Suprapubic skin (tissue), 4 donors: ENCODE measurements around the gene ZNF300.

Experiments used
- CTCF ChIP-seq, 2 donors: fragments of 200-600 bp in 1 of 2; fragments of 450-650 bp in 1 of 2; sonication (generic) in 1 of 2; IDR thresholded peaks; one replicate each; pipeline ENCODE4 v1.5.1; 2016 to 2019; ENCODE audit warnings: antibody characterized with exemption in 2 of 2, mild to moderate bottlenecking in 1 of 2, moderate library complexity in 1 of 2
- POLR2A ChIP-seq, 2 donors: fragments of 450-650 bp; IDR thresholded peaks; one replicate each; pipeline ENCODE4 v1.6.1; 2017; ENCODE audit warnings: antibody characterized with exemption in 2 of 2, mild to moderate bottlenecking in 2 of 2, moderate library complexity in 2 of 2
- POLR2AphosphoS5 ChIP-seq, 3 donors: sonication (generic); formaldehyde crosslinking; IDR thresholded peaks; one replicate each; pipeline ENCODE4 v1.6.1; 2017; ENCODE audit warnings: antibody characterized with exemption in 3 of 3

- no peak for TF ChIP-seq POLR2AphosphoS5 (IDR thresholded peaks at IDR 0.05)
- TF ChIP-seq CTCF (IDR thresholded peaks at IDR 0.05), result no peak
- no peak for TF ChIP-seq POLR2A (IDR thresholded peaks at IDR 0.05)
Measured at GRCh38 chr5:150879358-150879757, 25.4 kb downstream of the ZNF300 start.
